A549 (cell line): ENCODE results near the gene PRSS36.

Experiments
- CEBPB ChIP-seq, 2 experiments: fragments of >200 bp in 1 of 2; sonication (Bioruptor Twin) in 1 of 2; formaldehyde crosslinking in 1 of 2; IDR thresholded peaks; 2 replicates each; pipeline ENCODE4 v1.6.1; 2012 to 2016
- CTCF ChIP-seq: fragments of >200 bp; sonication (Bioruptor Twin); formaldehyde crosslinking; IDR thresholded peaks from 3 replicates; pipeline ENCODE4 v1.5.1; 2016
- EP300 ChIP-seq, 2 experiments: fragments of >200 bp; sonication (Bioruptor Twin); formaldehyde crosslinking; IDR thresholded peaks; 2 replicates in 1 of 2; 3 replicates in 1 of 2; pipeline ENCODE4 v1.6.1; 2016 to 2017
- HDAC2 ChIP-seq: fragments of 200-600 bp; sonication (generic); IDR thresholded peaks from 2 replicates; pipeline ENCODE4 v1.6.1; 2016
- MYC ChIP-seq: IDR thresholded peaks from 2 replicates; pipeline ENCODE4 v1.6.1; 2012; ENCODE audit warnings: mild to moderate bottlenecking, inconsistent platforms, low read length, improper control_type of control experiment, borderline replicate concordance
- RAD21 ChIP-seq, 2 experiments: fragments of >200 bp in 1 of 2; sonication (Bioruptor Twin) in 1 of 2; formaldehyde crosslinking in 1 of 2; IDR thresholded peaks in 1 of 2; conservative IDR thresholded peaks in 1 of 2; 2 replicates in 1 of 2; 3 replicates in 1 of 2; pipeline ENCODE4 v1.6.1; 2012 to 2018; ENCODE audit warnings: inconsistent platforms in 1 of 2
- SMC3 ChIP-seq: fragments of >200 bp; sonication (Bioruptor Twin); formaldehyde crosslinking; IDR thresholded peaks from 3 replicates; pipeline ENCODE4 v1.6.1; 2018; ENCODE audit warnings: inconsistent platforms
- TF ChIP-seq, protein P1 (sequence below): fragments of 200-600 bp; sonication (generic); IDR thresholded peaks from 2 replicates; pipeline ENCODE4 v1.6.1; 2016; ENCODE audit warnings: antibody characterized with exemption, mild to moderate bottlenecking, moderate library complexity

DNA sequence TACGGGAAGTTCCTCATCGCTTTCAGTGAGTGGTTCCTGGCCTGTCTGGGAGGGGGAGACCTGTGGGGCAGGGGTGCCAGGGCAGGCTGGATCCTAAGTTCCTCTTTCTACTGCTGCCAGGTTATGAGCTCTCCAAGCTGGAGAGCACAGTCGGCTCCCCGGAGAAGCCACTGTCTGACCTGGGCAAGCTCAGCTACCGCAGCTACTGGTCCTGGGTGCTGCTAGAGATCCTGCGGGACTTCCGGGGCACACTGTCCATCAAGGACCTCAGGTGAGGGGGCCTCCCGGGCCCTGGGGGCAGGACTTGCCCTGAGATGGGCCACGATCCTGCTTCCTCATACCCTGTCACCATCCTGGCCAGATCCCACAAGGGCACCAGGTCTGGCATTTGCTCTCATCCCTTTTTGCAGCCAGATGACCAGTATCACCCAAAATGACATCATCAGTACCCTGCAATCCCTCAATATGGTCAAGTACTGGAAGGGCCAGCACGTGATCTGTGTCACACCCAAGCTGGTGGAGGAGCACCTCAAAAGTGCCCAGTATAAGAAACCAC is 19.5 kb downstream of the PRSS36 start:
- TF ChIP-seq CTCF: no peak
- TF ChIP-seq, protein P1, sequence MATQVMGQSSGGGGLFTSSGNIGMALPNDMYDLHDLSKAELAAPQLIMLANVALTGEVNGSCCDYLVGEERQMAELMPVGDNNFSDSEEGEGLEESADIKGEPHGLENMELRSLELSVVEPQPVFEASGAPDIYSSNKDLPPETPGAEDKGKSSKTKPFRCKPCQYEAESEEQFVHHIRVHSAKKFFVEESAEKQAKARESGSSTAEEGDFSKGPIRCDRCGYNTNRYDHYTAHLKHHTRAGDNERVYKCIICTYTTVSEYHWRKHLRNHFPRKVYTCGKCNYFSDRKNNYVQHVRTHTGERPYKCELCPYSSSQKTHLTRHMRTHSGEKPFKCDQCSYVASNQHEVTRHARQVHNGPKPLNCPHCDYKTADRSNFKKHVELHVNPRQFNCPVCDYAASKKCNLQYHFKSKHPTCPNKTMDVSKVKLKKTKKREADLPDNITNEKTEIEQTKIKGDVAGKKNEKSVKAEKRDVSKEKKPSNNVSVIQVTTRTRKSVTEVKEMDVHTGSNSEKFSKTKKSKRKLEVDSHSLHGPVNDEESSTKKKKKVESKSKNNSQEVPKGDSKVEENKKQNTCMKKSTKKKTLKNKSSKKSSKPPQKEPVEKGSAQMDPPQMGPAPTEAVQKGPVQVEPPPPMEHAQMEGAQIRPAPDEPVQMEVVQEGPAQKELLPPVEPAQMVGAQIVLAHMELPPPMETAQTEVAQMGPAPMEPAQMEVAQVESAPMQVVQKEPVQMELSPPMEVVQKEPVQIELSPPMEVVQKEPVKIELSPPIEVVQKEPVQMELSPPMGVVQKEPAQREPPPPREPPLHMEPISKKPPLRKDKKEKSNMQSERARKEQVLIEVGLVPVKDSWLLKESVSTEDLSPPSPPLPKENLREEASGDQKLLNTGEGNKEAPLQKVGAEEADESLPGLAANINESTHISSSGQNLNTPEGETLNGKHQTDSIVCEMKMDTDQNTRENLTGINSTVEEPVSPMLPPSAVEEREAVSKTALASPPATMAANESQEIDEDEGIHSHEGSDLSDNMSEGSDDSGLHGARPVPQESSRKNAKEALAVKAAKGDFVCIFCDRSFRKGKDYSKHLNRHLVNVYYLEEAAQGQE: no peak
- TF ChIP-seq CEBPB (IDR thresholded peaks at IDR 0.05): no peak
- TF ChIP-seq HDAC2: no peak
- no peak for TF ChIP-seq RAD21 (conservative IDR thresholded peaks at IDR 0.05 in 1 of 2, IDR thresholded peaks at IDR 0.05 in 1 of 2)
- TF ChIP-seq MYC: no peak
- TF ChIP-seq EP300 (IDR thresholded peaks at IDR 0.05): no peak
- no peak for TF ChIP-seq SMC3
